ENCODE measurements around the gene C1QTNF12. TPM values are rescaled to one million over a fixed set of nuclear protein-coding genes. Genes with fewer than 3 reads are reported as not detected.

Gene C1QTNF12
- total and polyA plus RNA-seq, 12 donors: 0.42 to 2.3 (median 1.1) TPM; not detected in 1

DNA sequence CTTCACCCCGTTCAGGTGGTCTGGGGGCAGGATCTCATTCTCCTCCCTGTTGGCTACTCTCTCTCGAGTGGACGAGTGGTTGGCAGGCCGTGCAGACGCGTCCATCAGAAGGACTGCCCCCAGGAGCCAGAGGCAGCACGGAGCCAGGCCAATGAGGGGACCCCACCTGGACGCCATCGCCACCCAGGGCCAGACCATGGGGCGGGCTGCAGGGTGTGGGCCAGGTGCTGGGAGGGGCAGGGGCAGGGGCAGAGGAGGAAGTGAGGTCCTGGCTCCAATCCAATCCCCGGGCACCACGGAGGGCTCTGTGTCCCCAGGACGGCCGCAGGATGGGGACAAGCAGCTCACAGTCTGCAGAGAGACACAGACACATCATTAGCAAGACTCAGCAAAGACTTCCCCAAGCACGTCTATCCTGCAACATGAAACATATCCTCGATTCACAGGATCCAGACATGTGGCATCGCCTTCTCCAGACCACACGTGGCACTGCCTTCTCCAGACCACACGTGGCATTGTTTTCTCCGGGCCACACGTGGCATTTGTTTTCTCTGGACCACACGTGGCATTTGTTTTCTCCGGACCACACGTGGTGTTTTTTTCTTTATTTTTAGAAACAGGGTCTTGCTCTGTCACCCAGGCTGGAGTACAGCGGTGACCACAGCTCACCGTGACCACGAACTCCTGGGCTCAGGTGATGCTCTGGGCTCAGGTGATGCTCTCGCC, 17.8 kb downstream of the C1QTNF12 start:
- DNase-seq: no peak
- Histone ChIP-seq H3K9me3 (no peaks in the 10 kb centered on the region), H3K27ac (no peak overlapping the region), H3K27me3 (no peaks in the 10 kb centered on the region), H3K4me1 (peaks cover 11 to 58% (median 35%) of the 10 kb centered on the region in 9 donors), H3K36me3 (peaks cover 0 to 54% (median 17%) of the 10 kb centered on the region in 9 donors), H3K4me3 (no peak overlapping the region)
- 87 to 88% methylated on average over 28 of the region's 28 CpGs for WGBS, 2 donors
- no peak for ATAC-seq
- intact Hi-C loops (cut with DNase I): no loop called here
- TF ChIP-seq CTCF (IDR thresholded peaks at IDR 0.05): no peak

DNA sequence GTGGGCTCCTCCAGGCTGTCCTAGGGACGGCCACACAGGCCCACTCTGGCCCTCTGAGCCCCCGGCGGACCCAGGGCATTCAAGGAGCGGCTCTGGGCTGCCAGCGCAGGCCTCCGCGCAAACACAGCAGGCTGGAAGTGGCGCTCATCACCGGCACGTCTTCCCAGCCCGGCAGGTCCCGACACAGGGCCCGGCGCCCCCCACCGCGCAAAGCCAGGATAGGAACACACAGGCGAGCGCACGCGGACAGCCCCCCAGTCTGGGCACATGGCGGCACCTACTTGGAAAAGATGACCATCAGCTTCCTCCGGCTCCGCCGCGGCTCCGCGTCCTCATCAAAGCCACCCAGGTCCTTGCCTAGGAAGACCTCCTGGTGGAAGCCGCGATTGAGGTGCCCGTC, 18.3 kb downstream of the C1QTNF12 start:
- intact Hi-C loops (cut with DNase I): no loop called here
- Histone ChIP-seq H3K4me3 (no peak overlapping the region), H3K4me1 (peaks cover 11 to 53% (median 33%) of the 10 kb centered on the region in 9 donors), H3K9me3 (no peaks in the 10 kb centered on the region), H3K27ac (no peak overlapping the region), H3K36me3 (peaks cover 0 to 60% (median 17%) of the 10 kb centered on the region in 9 donors), H3K27me3 (no peaks in the 10 kb centered on the region)
- no peak for DNase-seq
- 93 to 96% methylated on average over 30 of the region's 30 CpGs for WGBS, 2 donors
- no peak for TF ChIP-seq CTCF (IDR thresholded peaks at IDR 0.05)
- ATAC-seq: no peak

GRCh38 chr1:1227386-1227785, 19.1 kb downstream of the C1QTNF12 start:
- Histone ChIP-seq H3K4me1 (peaks cover 5 to 47% (median 25%) of the 10 kb centered on the region in 9 donors), H3K27ac (no peak overlapping the region), H3K36me3 (peaks cover 0 to 68% (median 25%) of the 10 kb centered on the region in 9 donors), H3K4me3 (no peak overlapping the region), H3K9me3 (no peaks in the 10 kb centered on the region), H3K27me3 (no peaks in the 10 kb centered on the region)
- DNase-seq (no peak), ATAC-seq (no peak)
- intact Hi-C loops (cut with DNase I): no loop called here
- no peak for TF ChIP-seq CTCF (IDR thresholded peaks at IDR 0.05)
- 95 to 98% methylated on average over 15 to 21 of the region's 25 CpGs for WGBS, 2 donors

DNA sequence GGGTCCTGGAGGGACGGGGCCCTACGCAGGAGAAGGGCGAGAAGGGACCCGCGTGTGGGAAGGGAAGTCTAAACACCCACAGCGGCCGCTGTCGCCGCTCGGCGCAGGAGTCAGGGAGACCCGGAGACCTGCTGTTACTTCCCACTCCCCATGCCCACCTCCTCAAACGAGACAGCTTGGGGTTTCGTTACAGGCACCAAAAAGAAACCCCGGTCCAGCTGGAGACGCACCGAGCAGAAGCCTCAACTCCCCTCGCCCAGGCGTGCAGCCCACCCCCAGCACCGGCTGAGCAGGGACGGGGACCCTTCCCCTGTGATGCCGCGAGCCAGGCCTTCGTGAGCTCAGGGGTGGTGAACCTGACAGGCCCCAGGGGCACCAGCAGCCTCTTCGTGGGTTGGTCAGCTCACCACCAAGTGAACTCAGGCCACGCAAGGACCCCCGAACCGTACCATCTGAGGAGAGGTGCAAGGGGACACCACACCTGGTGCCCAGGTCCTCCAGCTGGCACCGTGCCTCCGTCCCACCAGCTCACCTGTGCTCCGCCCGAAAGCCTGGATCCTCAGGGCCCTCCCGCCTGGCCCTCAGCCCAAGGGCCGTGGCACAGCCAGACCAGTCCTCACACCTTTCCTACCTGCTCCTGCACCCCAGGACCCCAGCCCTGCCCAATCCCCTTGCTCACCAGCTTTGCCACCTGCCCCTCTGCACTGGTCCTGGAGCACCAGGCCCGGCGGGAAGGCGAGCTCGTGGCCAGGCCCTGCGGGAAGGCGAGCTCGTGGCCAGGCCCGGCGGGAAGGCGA, 19.8 kb downstream of the C1QTNF12 start:
- 94 to 95% methylated on average over 43 to 44 of the region's 44 CpGs for WGBS, 2 donors
- H3K27ac ChIP-seq: no peak overlapping the region
- no peaks in the 10 kb centered on the region for H3K27me3 ChIP-seq
- peaks cover 0 to 74% (median 31%) of the 10 kb centered on the region in 9 donors for H3K36me3 ChIP-seq
- ATAC-seq: no peak
- DNase-seq: no peak
- no peak for TF ChIP-seq CTCF (IDR thresholded peaks at IDR 0.05)
- H3K4me3 ChIP-seq: no peak overlapping the region
- H3K9me3 ChIP-seq: no peaks in the 10 kb centered on the region
- intact Hi-C loops (cut with DNase I): no loop called here
- peaks cover 5 to 47% (median 25%) of the 10 kb centered on the region in 9 donors for H3K4me1 ChIP-seq
